ENCODE measurements around the gene ADORA1.

DNA sequence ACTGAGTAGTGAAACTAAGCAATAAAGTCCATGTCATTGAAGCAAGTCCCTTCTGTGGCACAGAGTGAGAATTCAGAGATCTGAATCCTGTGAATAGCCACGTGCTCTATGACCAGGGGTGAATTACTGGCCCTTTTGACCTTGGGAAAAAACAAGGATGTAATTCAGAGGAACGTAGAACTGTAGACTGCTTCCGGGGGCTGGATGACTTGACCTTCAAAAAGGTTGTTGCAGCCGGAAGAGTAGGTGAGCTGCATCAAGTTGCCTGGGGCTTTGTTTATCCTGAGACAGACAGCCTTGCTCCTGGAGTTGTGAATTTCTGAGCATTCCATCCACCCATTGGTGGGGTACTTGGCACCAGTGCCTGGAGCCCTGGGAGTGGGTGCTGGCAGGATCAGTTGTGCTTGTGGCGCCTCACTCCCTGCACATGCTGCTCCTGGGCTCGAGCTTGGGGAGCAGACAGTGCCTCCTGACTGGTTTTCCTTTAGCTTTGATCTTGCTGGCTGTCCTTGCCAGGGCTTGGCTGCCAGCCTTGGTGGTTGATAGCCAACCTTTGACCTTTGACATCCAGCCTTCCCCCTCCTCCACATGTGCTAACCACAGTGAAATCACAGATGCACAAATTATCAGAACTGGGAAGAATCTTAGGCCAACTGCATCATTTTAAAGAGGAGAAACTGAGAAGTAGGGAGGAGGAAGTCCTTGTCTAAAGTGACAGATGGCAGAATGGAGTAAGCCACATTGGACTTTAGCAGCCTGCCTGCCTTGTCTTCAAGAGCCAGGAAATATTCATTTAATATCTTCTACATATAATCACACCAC is 25.5 kb upstream of the ADORA1 start:
- TF ChIP-seq MATR3 (CRISPR knock-in tag; IDR thresholded peaks at IDR 0.05) (no peak), CHD4 (IDR thresholded peaks at IDR 0.05; ENCODE audit: borderline replicate concordance, low read length) (no peak), ZNF782 (CRISPR knock-in tag; IDR thresholded peaks at IDR 0.05; ENCODE audit: borderline replicate concordance) (no peak), CTCF (CRISPR knock-in tag; IDR thresholded peaks at IDR 0.05) (no peak), BHLHE40 (IDR thresholded peaks at IDR 0.05; ENCODE audit: low read length) (no peak)

Measured in HepG2 (cell line).